ENCODE data around the gene INPP5F.

GRCh38 chr10:119735451-119735850 is 9.6 kb downstream of the INPP5F start:
- no peak for TF ChIP-seq ATF7 (IDR thresholded peaks at IDR 0.05)
- TF ChIP-seq ATF7 (CRISPR knock-in tag; IDR thresholded peaks at IDR 0.05) = no peak
- no peak for TF ChIP-seq CHD2 (IDR thresholded peaks at IDR 0.05; ENCODE audit: low read depth, low read length)
- no peak for TF ChIP-seq ZBTB46 (CRISPR knock-in tag; IDR thresholded peaks at IDR 0.05; ENCODE audit: borderline replicate concordance)
- no peak for TF ChIP-seq BORCS8-MEF2B (CRISPR knock-in tag; IDR thresholded peaks at IDR 0.05)
- no peak for TF ChIP-seq ATRX (CRISPR knock-in tag; IDR thresholded peaks at IDR 0.05; ENCODE audit: borderline replicate concordance)
- no peak for TF ChIP-seq NFE2L2 (IDR thresholded peaks at IDR 0.05; ENCODE audit: low read length)
- no peak for TF ChIP-seq ZSCAN21 (CRISPR knock-in tag; IDR thresholded peaks at IDR 0.05; ENCODE audit: borderline replicate concordance)
- TF ChIP-seq SIN3A (IDR thresholded peaks at IDR 0.05; ENCODE audit: borderline replicate concordance, low read depth, low read length) = no peak
- no peak for TF ChIP-seq TBL1XR1 (IDR thresholded peaks at IDR 0.05; ENCODE audit: borderline replicate concordance, low read length, partially characterized antibody)
- TF ChIP-seq TCF12 (IDR thresholded peaks at IDR 0.05) = no peak
- no peak for TF ChIP-seq TCF12 (CRISPR knock-in tag; IDR thresholded peaks at IDR 0.05)
- TF ChIP-seq, protein P1, sequence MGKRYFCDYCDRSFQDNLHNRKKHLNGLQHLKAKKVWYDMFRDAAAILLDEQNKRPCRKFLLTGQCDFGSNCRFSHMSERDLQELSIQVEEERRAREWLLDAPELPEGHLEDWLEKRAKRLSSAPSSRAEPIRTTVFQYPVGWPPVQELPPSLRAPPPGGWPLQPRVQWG (CRISPR knock-in tag; IDR thresholded peaks at IDR 0.05; ENCODE audit: borderline replicate concordance, low read depth) = no peak
- TF ChIP-seq ZNF207 (IDR thresholded peaks at IDR 0.05; ENCODE audit: borderline replicate concordance) = no peak
